HCT116 (cell line): ENCODE results near the gene LPAR1.

Experiments
- CTCF ChIP-seq, 3 experiments: fragments of 200-600 bp in 1 of 3; sonication (generic) in 1 of 3; IDR thresholded peaks in 2 of 3; conservative IDR thresholded peaks in 1 of 3; 2 replicates each; pipeline ENCODE4 v1.5.1; 2012 to 2017; ENCODE audit warnings: low read depth in 2 of 3, low read length in 2 of 3, antibody characterized with exemption in 1 of 3, borderline replicate concordance in 1 of 3, control low read depth in 1 of 3, mild to moderate bottlenecking in 1 of 3, mixed read lengths in 1 of 3, mixed run types in 1 of 3, moderate library complexity in 1 of 3; ENCODE audit not compliant: insufficient read depth in 1 of 3
- EGR1 ChIP-seq: IDR thresholded peaks from 2 replicates; pipeline ENCODE4 v1.6.1; 2012; ENCODE audit warnings: low read depth
- EZH2 ChIP-seq: fragments of 200-600 bp; sonication (generic); IDR thresholded peaks from 2 replicates; pipeline ENCODE4 v1.6.1; 2017; ENCODE audit warnings: antibody characterized with exemption, mixed run types
- EZH2phosphoT487 ChIP-seq: fragments of 200-600 bp; IDR thresholded peaks from 2 replicates; pipeline ENCODE4 v1.6.1; 2018; ENCODE audit warnings: antibody characterized with exemption, borderline replicate concordance
- FOSL1 ChIP-seq: IDR thresholded peaks from 2 replicates; pipeline ENCODE4 v1.6.1; 2012; ENCODE audit warnings: low read depth
- MAX ChIP-seq: IDR thresholded peaks from 2 replicates; pipeline ENCODE4 v1.6.1; 2012
- POLR2A ChIP-seq: IDR thresholded peaks from 2 replicates; pipeline ENCODE4 v1.7.0; 2011; ENCODE audit warnings: borderline replicate concordance; ENCODE audit not compliant: insufficient read depth, insufficient read length; ENCODE audit errors: extremely low read depth
- POLR2AphosphoS5 ChIP-seq: IDR thresholded peaks from 2 replicates; pipeline ENCODE4 v1.6.1; 2011; ENCODE audit warnings: mild to moderate bottlenecking, low read depth, low read length, moderate library complexity
- SIN3A ChIP-seq: IDR thresholded peaks from 2 replicates; pipeline ENCODE4 v1.6.1; 2012; ENCODE audit warnings: low read depth
- TCF7L2 ChIP-seq: IDR thresholded peaks from 2 replicates; pipeline ENCODE4 v1.7.0; 2011; ENCODE audit warnings: borderline replicate concordance, inconsistent platforms; ENCODE audit not compliant: insufficient read depth, insufficient read length; ENCODE audit errors: extremely low read depth
- ZFX ChIP-seq: fragments of 450-650 bp; IDR thresholded peaks from 2 replicates; pipeline ENCODE4 v1.6.1; 2017

GRCh38 chr9:110952540-110952859 is 85.8 kb downstream of the LPAR1 start:
- TF ChIP-seq EGR1 (no peak), POLR2A (no peak), POLR2AphosphoS5 (no peak), CTCF (IDR thresholded peaks at IDR 0.05 in 2 of 3, conservative IDR thresholded peaks at IDR 0.05 in 1 of 3; ENCODE audit: borderline replicate concordance in 1 of 3, insufficient read depth in 1 of 3, low read depth in 2 of 3, low read length in 2 of 3) (no peak), EZH2phosphoT487 (no peak), SIN3A (no peak), EZH2 (no peak), ZFX (no peak), TCF7L2 (no peak), FOSL1 (no peak), MAX (no peak)
